Neural progenitor cell (in vitro differentiated cells): ENCODE results near the gene INSIG1.

Experiments used
- CTCF ChIP-seq: fragments of 200-600 bp; sonication (generic); IDR thresholded peaks from 2 replicates; pipeline ENCODE4 v1.5.1; 2017; ENCODE audit warnings: antibody characterized with exemption, mild to moderate bottlenecking
- EZH2 ChIP-seq: fragments of 200-600 bp; sonication (generic); IDR thresholded peaks from 2 replicates; pipeline ENCODE4 v1.6.1; 2017; ENCODE audit warnings: antibody characterized with exemption, mild to moderate bottlenecking, moderate library complexity
- EZH2phosphoT487 ChIP-seq: fragments of 200-600 bp; sonication (generic); IDR thresholded peaks from 2 replicates; pipeline ENCODE4 v1.6.1; 2017; ENCODE audit warnings: antibody characterized with exemption

GRCh38 chr7:155254018-155254417, 43.7 kb upstream of the INSIG1 start:
- TF ChIP-seq CTCF = no peak
- TF ChIP-seq EZH2phosphoT487 = no peak
- TF ChIP-seq EZH2 = no peak
